Activated CD8-positive, alpha-beta memory T cell treated with anti-CD3 and anti-CD28 coated beads for 36 hours (primary cell): Measurements from ENCODE around the gene SLIT1. TPM values are rescaled to one million over a fixed set of nuclear protein-coding genes. Genes with fewer than 3 reads are reported as not detected.

Experiments used
- CTCF ChIA-PET: fragments of 350-600 bp; sonication (Branson Sonifier 250); formaldehyde crosslinking; loops from one replicate; lab custom pipeline; 2021; ENCODE audit warnings: antibody characterized with exemption; lab: Charles Lee
- POLR2A ChIA-PET: fragments of 350-600 bp; sonication (Branson Sonifier 250); formaldehyde crosslinking; loops from one replicate; lab custom pipeline; 2021; ENCODE audit warnings: antibody characterized with exemption; lab: Charles Lee
- total RNA-seq, 2 experiments: library from RNA; stranded (reverse); gene quantifications; one replicate each; pipeline ENCODE4 v1.2.3, GENCODE V29; 2021

The SLIT1 gene
- total RNA-seq, 2 experiments from 2014 or later, result 0.17 to 0.19 TPM

DNA sequence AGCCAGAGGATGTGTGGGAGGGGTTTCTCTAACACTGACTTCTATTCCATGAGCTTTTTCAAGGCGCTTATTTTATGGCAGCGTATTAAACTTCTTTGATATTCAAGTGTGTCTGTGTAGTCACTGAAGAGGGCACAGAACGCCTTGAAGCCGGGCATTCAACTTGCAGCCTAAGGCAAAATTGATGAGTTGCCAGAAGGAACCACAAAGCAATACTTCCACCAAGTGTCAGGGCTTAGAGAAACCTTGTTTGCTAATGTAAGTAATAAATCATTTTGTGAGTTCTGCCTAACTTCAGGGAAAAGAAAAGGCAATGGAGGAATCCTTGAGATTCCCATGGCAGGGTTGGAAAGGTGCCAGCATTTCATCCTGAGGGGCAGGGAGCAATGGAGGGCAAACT lies 189.9 kb downstream of the SLIT1 start:
- POLR2A ChIA-PET, result no interaction called here

DNA sequence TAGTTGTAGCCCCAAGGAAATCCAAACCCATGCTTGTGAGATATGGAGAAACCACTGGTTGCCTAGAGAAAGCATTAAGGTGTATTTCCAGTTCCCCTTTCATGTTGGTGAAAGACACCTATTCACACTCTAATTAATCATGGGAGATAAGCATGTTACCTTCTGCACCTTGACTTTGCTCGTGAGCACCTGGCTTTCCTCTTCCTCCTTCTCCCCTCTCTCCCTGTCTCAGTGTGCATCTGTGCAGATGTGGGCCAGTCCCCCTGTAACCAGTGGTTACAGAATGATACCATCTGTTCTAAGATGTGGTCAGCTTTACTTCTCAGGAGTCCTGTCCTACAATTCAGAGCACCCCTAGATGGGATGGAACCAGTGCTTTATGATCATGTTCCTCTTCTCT lies 193.0 kb downstream of the SLIT1 start:
- ChIA-PET CTCF (interaction anchor here (0.7 kb wide), 1 partner anchor 33 kb away, joined by 3 read pairs; no protein-coding TSS in a partner anchor), POLR2A (no interaction called here)

More for the DNA sequence above, 189.9 kb downstream of the SLIT1 start:
- CTCF ChIA-PET, result interaction anchor here (1.8 kb wide), 1 partner anchor 30 kb away, joined by 5 read pairs; no protein-coding TSS in a partner anchor

DNA sequence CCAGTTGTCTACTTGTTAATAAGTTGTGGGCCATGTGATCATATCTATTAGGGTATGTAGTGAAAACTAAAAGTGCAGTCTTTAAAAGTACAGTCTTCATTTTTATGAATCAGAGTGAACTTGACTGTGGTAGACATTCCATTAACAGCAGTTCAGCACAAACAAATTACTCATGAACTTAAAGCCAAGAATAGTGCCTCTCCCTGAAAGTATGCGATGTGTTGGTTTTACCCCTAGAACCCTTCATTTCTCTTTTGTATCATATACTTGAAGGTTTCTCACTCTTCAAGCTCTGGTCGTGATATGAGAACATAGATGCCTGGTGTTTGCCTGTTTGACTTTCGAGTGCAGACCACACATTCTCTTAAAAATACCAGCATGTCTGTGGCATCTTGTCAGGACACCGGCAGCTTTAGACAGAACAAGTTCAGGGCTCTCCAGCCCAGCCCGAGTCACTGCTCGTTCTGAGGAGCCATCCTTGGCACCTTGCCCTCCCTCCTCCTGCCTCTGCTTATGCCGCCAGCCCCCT lies 194.4 kb downstream of the SLIT1 start:
- ChIA-PET CTCF (interaction anchor here (0.9 to 1.1 kb wide), 3 partner anchors 25 to 155 kb away, joined by 3 to 5 read pairs (median 3); no protein-coding TSS in a partner anchor), POLR2A (no interaction called here)

GRCh38 chr10:96988426-96988825 lies 197.3 kb downstream of the SLIT1 start:
- CTCF ChIA-PET, result interaction anchor here (0.9 to 1.0 kb wide), 2 partner anchors 48 to 348 kb away, joined by 3 read pairs; no protein-coding TSS in a partner anchor
- POLR2A ChIA-PET, result no interaction called here

GRCh38 chr10:96987842-96988175 lies 197.9 kb downstream of the SLIT1 start:
- CTCF ChIA-PET, result interaction anchor here (0.9 to 1.0 kb wide), 2 partner anchors 48 to 347 kb away, joined by 3 read pairs; no protein-coding TSS in a partner anchor
- POLR2A ChIA-PET, result no interaction called here

GRCh38 chr10:96987141-96987841 lies 198.5 kb downstream of the SLIT1 start:
- ChIA-PET CTCF (interaction anchor here (0.7 to 1.0 kb wide), 2 partner anchors 9 to 49 kb away, joined by 3 read pairs; no protein-coding TSS in a partner anchor), POLR2A (no interaction called here)

DNA sequence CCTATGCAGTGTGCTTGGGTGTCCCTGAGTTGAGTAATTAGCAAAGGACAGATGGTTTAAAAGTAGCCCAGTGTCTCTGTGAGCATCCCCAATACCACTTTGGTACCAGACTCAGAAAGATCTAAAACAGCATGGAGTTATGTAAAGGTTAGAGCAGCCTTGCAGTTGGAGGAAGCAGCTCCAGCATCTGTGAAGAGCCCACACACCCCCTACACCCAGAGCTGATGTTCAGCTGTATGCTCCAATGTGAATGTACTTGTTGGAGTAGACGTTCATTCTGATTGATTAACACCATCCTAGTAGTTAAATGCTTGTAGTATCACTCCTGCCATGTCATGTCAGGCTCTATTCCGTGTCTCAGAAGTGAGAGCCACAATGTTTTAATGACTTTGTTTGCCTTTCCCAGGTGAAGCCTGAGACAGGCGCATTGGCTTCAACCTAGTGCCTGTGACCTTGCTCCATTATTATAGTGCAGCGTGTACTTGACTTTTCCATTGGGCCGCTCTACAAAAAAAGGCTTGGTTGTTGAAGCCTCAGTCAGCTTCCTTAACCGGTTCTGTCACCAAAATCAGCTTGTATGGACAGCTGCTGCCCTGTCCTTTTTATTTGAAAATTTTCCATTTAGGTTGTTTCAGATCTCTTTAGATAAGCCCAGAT lies 199.4 kb downstream of the SLIT1 start:
- ChIA-PET CTCF (interaction anchor here (0.7 kb wide), 1 partner anchor 8 kb away, joined by 3 read pairs; no protein-coding TSS in a partner anchor), POLR2A (no interaction called here)

DNA sequence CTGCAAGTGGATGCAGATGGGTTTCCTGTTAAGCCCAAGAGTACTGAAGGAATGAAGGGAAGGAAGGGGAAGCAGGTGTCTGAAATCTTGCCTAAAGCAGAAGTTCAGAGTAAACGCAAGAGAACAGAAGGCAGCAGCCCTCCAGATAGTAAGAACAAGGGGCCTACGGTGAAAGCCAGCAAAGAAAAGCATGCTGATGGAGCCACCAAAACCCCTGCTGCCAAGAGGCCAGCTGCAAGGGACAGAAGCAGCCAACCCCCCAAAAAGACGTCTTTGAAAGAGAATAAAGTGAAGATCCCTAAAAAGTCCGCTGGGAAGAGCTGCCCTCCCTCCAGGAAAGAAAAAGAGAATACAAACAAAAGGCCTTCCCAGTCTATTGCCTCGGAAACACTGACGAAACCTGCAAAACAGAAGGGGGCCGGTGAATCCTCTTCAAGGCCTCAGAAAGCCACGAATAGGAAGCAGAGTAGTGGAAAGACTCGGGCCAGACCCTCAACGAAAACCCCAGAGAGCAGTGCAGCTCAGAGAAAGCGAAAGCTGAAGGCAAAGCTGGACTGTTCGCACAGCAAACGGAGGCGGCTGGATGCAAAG lies 201.1 kb downstream of the SLIT1 start:
- CTCF ChIA-PET, result interaction anchor here (0.6 to 1.1 kb wide), 2 partner anchors 19 to 41 kb away, joined by 3 read pairs; no protein-coding TSS in a partner anchor
- POLR2A ChIA-PET, result no interaction called here

DNA sequence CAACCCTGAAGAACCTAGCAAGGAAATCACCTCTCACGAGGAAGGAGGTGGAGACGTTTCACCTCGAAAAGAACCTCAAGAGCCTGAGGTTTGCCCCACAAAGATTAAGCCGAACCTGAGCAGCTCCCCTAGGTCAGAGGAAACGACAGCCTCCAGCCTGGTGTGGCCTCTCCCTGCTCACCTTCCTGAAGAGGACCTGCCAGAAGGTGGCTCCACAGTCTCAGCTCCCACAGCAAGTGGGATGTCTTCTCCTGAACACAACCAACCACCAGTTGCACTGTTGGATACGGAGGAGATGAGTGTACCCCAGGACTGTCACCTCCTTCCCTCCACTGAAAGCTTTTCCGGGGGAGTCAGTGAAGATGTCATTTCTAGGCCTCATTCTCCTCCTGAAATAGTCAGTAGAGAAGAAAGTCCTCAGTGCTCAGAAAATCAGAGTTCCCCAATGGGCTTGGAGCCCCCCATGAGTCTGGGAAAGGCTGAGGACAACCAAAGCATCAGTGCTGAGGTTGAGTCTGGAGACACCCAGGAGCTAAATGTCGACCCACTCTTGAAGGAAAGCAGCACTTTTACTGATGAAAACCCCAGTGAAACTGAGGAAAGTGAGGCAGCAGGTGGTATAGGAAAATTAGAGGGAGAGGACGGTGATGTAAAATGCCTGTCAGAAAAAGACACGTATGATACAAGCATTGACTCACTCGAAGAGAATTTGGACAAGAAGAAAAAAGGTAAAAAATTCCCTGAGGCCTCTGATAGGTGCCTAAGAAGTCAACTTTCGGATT lies 203.4 kb downstream of the SLIT1 start:
- ChIA-PET POLR2A (no interaction called here), CTCF (interaction anchor here (0.6 to 1.6 kb wide), 2 partner anchors 48 to 121 kb away, joined by 3 to 6 read pairs; no protein-coding TSS in a partner anchor)

DNA sequence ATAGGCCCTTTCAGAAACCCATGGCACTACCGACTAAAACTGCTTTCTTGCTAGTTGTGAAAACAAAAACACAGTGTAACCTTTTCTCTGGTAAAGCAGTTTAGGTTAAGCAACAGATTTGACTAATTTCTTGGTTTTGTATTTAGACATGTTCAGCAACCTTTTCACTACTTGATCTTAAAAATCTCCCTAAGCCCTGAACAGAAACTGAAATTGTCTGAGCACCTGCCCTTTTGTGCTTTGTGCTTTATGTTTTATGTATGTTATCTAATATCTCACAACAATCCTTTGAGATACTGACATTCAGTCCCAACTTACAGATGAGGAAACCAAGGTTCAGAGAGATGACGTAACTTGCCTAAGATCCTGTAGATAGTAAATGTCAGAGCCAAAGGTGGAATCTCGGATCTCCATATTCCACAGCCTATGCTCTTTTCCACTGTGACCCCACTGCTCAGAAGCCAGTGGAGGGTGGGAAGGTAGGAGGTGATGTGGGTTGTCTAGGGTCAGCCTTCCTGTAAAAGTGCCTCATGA lies 207.1 kb downstream of the SLIT1 start:
- ChIA-PET CTCF (interaction anchor here (1.1 kb wide), 1 partner anchor 8 kb away, joined by 3 read pairs; no protein-coding TSS in a partner anchor), POLR2A (no interaction called here)

- CTCF ChIA-PET, result no interaction called here
- POLR2A ChIA-PET, result no interaction called here
Measured at GRCh38 chr10:96975136-96975535, 210.6 kb downstream of the SLIT1 start.

- ChIA-PET CTCF (no interaction called here), POLR2A (interaction anchor here (0.6 kb wide), 1 partner anchor 9 kb away, joined by 11 read pairs; no protein-coding TSS in a partner anchor)
Measured at GRCh38 chr10:96973809-96974747, 211.7 kb downstream of the SLIT1 start.

GRCh38 chr10:96972264-96972663 lies 213.5 kb downstream of the SLIT1 start:
- ChIA-PET POLR2A (no interaction called here), CTCF (no interaction called here)

GRCh38 chr10:96971324-96971723 lies 214.4 kb downstream of the SLIT1 start:
- POLR2A ChIA-PET, result no interaction called here
- CTCF ChIA-PET, result no interaction called here

GRCh38 chr10:96968682-96969423 lies 216.9 kb downstream of the SLIT1 start:
- CTCF ChIA-PET, result no interaction called here

DNA sequence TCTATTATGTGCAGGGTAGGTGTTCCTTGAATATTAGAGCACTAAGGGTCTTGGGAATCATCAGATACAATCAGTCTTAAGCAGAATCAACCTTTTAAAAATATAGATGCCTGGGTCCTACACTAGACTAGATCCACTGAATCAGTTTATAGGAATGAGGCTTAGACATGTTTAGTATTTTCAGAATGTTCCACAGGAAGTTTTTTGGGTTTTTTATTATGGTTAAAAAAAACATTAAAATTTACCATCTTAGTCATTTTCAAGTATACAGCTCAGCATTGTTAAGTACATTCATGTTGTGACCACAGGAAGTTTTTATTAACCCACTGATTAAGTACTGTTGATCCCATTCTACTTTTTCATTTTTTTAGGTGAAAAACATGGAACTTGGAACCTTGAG lies 217.9 kb downstream of the SLIT1 start:
- ChIA-PET POLR2A (no interaction called here), CTCF (no interaction called here)

More at GRCh38 chr10:96968682-96969423, 216.9 kb downstream of the SLIT1 start:
- POLR2A ChIA-PET, result interaction anchor here (0.7 kb wide), 1 partner anchor 31 kb away, joined by 4 read pairs; no protein-coding TSS in a partner anchor

- POLR2A ChIA-PET, result no interaction called here
Measured at GRCh38 chr10:96964131-96964530, 221.6 kb downstream of the SLIT1 start.

More at GRCh38 chr10:96964131-96964530, 221.6 kb downstream of the SLIT1 start:
- CTCF ChIA-PET, result no interaction called here
